Fibroblast of villous mesenchyme (primary cell): Measurements from ENCODE around the gene ASPN. TPM values are rescaled to one million over a fixed set of nuclear protein-coding genes. Genes with fewer than 3 reads are reported as not detected.
A peak's percentile ranks its signal among the peaks of the same experiment; 100 is the strongest.
"Not testable (repeated sequence)": the region's sequence is repeated elsewhere in the genome, so short reads cannot be mapped to it uniquely, and the experiment has no call there.

Source experiments
- DNase-seq: peaks from one replicate; pipeline ENCODE4 v3.0.0-alpha.2; 2010; ENCODE audit warnings: low read depth
- H3K4me3 ChIP-seq: 2 replicates; pipeline ENCODE4 v1.5.1; 2011; ENCODE audit warnings: low read depth, mild to moderate bottlenecking, low read length
- total RNA-seq: library from RNA; depleted of rRNA; stranded (reverse); fragments of >200 nt; gene quantifications from 2 replicates; pipeline ENCODE4 v1.2.3, GENCODE V29; 2012
- TF ChIP-seq, protein P1 (sequence below): IDR thresholded peaks from 2 replicates; pipeline ENCODE4 v1.5.1; 2012; ENCODE audit warnings: low read depth, mild to moderate bottlenecking, low read length; ENCODE audit not compliant: insufficient read depth

The ASPN gene
- total RNA-seq, 1 donor, result 3.9 TPM

- TF ChIP-seq, protein P1, sequence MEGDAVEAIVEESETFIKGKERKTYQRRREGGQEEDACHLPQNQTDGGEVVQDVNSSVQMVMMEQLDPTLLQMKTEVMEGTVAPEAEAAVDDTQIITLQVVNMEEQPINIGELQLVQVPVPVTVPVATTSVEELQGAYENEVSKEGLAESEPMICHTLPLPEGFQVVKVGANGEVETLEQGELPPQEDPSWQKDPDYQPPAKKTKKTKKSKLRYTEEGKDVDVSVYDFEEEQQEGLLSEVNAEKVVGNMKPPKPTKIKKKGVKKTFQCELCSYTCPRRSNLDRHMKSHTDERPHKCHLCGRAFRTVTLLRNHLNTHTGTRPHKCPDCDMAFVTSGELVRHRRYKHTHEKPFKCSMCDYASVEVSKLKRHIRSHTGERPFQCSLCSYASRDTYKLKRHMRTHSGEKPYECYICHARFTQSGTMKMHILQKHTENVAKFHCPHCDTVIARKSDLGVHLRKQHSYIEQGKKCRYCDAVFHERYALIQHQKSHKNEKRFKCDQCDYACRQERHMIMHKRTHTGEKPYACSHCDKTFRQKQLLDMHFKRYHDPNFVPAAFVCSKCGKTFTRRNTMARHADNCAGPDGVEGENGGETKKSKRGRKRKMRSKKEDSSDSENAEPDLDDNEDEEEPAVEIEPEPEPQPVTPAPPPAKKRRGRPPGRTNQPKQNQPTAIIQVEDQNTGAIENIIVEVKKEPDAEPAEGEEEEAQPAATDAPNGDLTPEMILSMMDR, result no peak
- H3K4me3 ChIP-seq, result no peak overlapping the region
- no peak for DNase-seq
These were observed 55.7 kb downstream of the ASPN start for GRCh38 chr9:92426501-92427145.

- peak; percentile 41 for DNase-seq
- TF ChIP-seq, protein P1, result no peak
- no peak overlapping the region for H3K4me3 ChIP-seq
These were observed 56.8 kb downstream of the ASPN start for GRCh38 chr9:92425474-92425873.

- no peak within 1 kb of the TSS for H3K4me3 ChIP-seq
- DNase-seq, result no peak
- TF ChIP-seq, protein P1, result no peak
These were observed 58.0 kb downstream of the ASPN start, which contains the start of gene OMD for GRCh38 chr9:92424340-92424739. Gene OMD, minus strand, starts transcription at chr9:92424471. Its CDS starts 6,913 bp downstream, at chr9:92417558.

DNA sequence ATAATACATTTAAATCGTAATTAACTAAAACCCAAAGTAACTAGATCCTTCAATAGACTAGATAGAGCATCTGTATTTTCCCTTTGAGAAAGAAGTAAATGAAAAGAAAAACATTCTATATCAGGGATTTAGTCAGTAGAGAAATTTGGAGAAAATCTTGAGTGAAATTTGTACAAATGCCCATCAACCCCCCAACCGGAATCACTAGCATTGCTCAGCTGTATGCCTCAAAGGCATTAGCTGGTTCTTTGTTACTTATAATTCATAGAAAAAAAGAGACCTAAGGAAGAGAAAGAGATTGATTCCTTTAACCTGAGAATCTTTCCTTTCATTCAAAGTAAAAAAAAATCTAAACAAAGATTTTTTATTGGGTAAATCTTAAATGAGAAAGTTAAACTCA lies 58.7 kb downstream of the ASPN start:
- TF ChIP-seq, protein P1, result no peak
- no peak overlapping the region for H3K4me3 ChIP-seq
- no peak for DNase-seq

DNA sequence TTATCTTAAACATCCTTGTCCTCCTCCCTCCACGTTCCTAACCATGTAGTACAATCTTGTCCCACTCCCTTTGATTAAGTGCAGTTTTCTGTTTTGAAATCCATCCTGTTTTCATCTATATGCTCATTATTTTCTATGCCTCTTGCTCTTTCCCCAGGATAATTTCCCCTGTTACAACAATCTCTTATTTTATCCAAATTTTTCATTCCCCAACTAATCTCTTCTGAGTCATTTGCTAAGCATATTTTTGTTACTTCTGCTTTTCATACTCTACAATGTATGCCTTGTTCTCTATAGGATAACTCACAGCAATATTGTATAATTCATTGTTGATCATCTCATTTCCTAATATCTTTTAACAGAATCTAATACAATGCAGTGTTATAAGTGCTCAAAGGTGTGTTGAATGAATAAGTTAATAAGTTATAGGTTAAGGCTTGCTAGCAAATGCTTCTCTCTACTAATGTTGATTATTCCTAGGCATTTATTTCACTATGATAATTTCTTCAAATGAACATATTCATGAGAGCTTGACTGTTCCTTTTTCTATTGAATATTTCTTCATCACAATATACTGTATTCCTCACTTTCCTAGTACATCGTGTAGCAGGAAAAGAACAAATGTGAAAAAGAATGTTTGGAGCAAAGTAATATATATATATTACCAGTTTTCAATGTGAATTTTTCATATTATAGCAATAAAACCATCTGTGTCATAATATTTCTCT lies 59.5 kb downstream of the ASPN start:
- TF ChIP-seq, protein P1, result no peak
- no peak for DNase-seq
- H3K4me3 ChIP-seq, result no peak overlapping the region

DNA sequence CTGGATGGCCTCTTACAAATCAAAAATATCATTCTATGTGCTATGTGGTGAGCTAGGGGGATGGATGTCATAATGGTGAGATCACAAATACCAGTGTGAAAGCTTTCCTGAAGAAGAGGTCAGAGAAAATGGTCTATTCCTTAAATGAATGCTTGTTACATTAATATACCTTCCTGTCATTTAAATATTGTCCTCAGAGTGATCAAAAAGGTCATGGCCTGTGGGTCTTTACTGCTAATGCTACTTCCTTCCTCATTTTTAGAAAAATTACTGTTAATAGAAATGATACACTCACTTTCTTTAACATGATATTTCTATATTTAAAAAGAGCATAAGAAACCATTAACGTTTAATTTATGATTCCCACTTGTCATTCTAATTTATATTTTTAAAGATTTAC lies 67.7 kb downstream of the ASPN start:
- TF ChIP-seq, protein P1, result no peak
- H3K4me3 ChIP-seq, result no peak overlapping the region
- DNase-seq, result no peak

DNA sequence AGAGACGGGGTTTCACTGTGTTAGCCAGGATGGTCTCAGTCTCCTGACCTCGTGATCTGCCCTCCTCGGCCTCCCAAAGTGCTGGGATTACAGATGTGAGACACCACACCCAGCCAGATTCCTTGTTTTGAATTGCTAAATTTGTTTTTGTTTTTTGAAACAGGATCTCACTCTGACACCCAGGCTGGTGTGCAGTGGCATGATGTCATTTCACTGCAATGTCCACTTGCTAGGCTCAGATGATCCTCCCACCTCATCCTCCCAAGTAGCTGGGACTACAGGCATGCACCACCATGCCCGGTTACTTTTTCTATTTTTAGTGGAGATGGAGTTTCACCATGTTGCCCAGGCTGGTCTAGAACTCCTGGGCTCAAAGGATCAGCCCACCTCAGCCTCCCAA lies 71.1 kb downstream of the ASPN start:
- not testable (repeated sequence) for H3K4me3 ChIP-seq
- peak; percentile 40 for DNase-seq
